NT2/D1 (cell line): ENCODE measurements around the gene TMEM132A.

Source experiments
- DNase-seq: peaks from one replicate; pipeline ENCODE4 v3.0.0-alpha.2; 2011; ENCODE audit warnings: low read depth, low spot score
- H3K27me3 ChIP-seq: 2 replicates; pipeline ENCODE4 v1.6.0; 2011; ENCODE audit warnings: mild to moderate bottlenecking; ENCODE audit not compliant: insufficient read length, insufficient read depth
- H3K36me3 ChIP-seq: 2 replicates; pipeline ENCODE4 v1.6.1; 2011; ENCODE audit warnings: mild to moderate bottlenecking, low read length, mixed read lengths; ENCODE audit not compliant: insufficient read depth, insufficient read length
- H3K4me1 ChIP-seq: 2 replicates; pipeline ENCODE4 v1.5.1; 2011; ENCODE audit not compliant: insufficient read depth, insufficient read length
- H3K4me3 ChIP-seq: 2 replicates; pipeline ENCODE4 v1.5.1; 2011; ENCODE audit warnings: low read depth; ENCODE audit not compliant: insufficient read length
- H3K9ac ChIP-seq: 2 replicates; pipeline ENCODE4 v1.6.0; 2011; ENCODE audit warnings: low read depth; ENCODE audit not compliant: insufficient read length
- H3K9me3 ChIP-seq: 2 replicates; pipeline ENCODE4 v1.5.1; 2011; ENCODE audit warnings: mild to moderate bottlenecking, low read length; ENCODE audit not compliant: insufficient read depth
- SUZ12 ChIP-seq: IDR thresholded peaks from 2 replicates; pipeline ENCODE4 v1.6.1; 2011; ENCODE audit not compliant: insufficient read length, insufficient read depth; ENCODE audit errors: extremely low read depth
- YY1 ChIP-seq: IDR thresholded peaks from 2 replicates; pipeline ENCODE4 v1.6.1; 2011; ENCODE audit not compliant: insufficient read length, insufficient read depth
- ZNF274 ChIP-seq: IDR thresholded peaks from 2 replicates; pipeline ENCODE4 v1.6.1; 2011; ENCODE audit warnings: mild to moderate bottlenecking, low read depth, low read length

The TMEM132A gene, protein sequence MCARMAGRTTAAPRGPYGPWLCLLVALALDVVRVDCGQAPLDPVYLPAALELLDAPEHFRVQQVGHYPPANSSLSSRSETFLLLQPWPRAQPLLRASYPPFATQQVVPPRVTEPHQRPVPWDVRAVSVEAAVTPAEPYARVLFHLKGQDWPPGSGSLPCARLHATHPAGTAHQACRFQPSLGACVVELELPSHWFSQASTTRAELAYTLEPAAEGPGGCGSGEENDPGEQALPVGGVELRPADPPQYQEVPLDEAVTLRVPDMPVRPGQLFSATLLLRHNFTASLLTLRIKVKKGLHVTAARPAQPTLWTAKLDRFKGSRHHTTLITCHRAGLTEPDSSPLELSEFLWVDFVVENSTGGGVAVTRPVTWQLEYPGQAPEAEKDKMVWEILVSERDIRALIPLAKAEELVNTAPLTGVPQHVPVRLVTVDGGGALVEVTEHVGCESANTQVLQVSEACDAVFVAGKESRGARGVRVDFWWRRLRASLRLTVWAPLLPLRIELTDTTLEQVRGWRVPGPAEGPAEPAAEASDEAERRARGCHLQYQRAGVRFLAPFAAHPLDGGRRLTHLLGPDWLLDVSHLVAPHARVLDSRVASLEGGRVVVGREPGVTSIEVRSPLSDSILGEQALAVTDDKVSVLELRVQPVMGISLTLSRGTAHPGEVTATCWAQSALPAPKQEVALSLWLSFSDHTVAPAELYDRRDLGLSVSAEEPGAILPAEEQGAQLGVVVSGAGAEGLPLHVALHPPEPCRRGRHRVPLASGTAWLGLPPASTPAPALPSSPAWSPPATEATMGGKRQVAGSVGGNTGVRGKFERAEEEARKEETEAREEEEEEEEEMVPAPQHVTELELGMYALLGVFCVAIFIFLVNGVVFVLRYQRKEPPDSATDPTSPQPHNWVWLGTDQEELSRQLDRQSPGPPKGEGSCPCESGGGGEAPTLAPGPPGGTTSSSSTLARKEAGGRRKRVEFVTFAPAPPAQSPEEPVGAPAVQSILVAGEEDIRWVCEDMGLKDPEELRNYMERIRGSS

DNA sequence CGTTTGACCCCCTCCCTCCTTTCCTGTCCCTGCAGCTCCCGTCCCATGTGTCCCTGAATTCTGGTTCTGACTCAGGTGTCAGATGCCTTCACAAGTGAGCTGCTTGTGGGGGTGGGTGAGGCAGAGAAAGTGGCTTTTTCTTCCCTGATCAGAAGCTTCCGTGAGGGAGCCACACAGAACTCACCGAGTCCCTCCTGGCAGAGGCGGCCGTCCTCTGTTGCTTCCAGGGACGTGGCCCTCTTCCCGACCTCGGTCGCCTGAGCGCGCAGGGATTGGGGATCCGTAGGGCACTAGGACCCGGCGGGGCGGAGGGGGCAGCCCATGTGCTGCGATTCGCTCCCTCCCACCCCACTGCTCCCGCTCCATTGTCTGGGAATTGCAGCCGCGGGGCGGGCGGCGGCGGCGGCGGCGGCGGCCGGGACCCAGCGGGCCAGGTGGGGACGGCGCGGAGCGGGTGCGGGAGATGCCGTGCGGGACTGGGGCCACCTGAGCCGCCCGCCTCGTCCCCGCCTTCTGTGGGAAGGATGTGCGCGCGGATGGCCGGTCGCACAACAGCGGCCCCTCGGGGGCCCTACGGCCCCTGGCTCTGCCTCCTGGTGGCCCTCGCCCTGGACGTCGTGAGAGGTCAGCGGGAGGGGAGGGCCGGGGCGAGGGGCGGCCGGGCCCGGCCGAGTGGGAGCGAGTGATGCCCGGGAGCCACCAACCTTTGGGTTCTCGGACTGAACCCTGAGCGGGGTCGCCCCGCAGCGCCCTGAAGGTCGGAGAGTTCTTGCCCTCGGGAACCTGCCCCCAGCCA, at the start of gene TMEM132A:
TSS of gene TMEM132A (plus strand) at position 351 of the 796 bp plus-strand sequence. CDS start at position 525, 174 bp downstream.
- peak within 1 kb of the TSS; percentile 94 for H3K9ac ChIP-seq
- no peak for TF ChIP-seq YY1
- TF ChIP-seq SUZ12 = no peak
- TF ChIP-seq ZNF274 = no peak
- peaks cover 7% of the 10 kb centered on the region; the same call in 1 of the 2 replicates for H3K9me3 ChIP-seq
- H3K4me1 ChIP-seq = peaks cover 4% of the 10 kb centered on the region
- DNase-seq = peak; percentile 72
- H3K4me3 ChIP-seq = peak within 1 kb of the TSS; percentile 83
- H3K36me3 ChIP-seq = peaks cover 77% of the 10 kb centered on the region
- H3K27me3 ChIP-seq = no peaks in the 10 kb centered on the region

DNA sequence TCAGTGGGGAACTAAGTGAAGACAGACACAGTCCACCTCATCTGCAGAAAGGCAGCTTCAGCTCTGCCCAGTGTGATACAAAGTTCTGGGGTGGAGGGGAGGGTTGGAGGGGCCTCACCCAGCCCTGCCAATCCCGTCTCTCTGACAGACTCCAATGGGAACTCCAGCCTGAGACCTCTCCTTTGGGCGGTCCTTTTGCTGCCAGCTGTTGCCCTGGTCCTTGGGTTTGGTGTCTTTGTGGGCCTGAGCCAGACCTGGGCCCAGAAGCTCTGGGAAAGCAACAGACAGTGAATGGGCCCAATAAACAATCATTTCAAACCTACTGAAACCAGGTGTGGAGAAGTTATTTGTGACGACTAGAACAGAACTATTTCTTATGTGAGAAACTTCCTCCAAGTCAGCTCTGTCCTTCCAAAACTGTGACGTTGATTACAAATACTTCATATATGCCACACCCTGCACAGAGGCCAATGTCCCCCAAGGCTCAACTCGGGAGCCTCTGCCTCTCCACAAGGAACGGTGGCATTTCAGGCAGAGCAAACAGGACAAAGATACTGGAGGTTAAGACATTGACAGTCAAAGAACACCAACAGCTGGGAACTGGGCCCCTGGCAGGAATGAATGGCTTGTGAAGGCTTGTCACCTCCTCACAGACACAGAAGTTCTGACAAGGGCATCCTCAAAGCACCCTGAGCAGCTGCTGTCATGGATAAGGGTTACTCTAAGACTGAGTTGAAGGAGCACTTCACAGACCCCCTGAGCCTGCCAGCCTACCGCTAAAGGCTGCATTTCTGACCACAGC, 48.7 kb upstream of the TMEM132A start:
- Histone ChIP-seq H3K36me3 (peaks cover 48% of the 10 kb centered on the region), H3K9me3 (no peaks in the 10 kb centered on the region), H3K9ac (no peak overlapping the region), H3K4me3 (no peak overlapping the region), H3K4me1 (peaks cover 16% of the 10 kb centered on the region), H3K27me3 (no peaks in the 10 kb centered on the region)
- TF ChIP-seq YY1 = no peak
- no peak for DNase-seq

DNA sequence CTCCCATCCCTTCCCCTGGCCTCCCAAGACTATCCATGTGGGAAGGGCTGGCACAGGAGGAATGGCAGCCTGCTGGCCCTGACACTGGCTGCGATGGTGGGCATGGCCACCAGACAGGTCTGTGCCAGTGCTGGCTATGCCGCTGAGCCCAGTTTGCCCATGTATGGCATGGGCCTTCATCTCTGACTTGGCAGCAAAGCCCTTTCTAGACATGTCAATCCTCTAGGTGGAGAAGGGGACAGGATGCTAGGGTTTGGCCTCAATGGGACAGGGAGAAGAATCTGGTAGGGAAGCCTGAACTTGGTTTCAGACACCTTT, 48.1 kb upstream of the TMEM132A start:
- Histone ChIP-seq H3K9ac (no peak overlapping the region), H3K4me3 (no peak overlapping the region), H3K36me3 (peaks cover 53% of the 10 kb centered on the region), H3K9me3 (no peaks in the 10 kb centered on the region), H3K4me1 (peaks cover 16% of the 10 kb centered on the region), H3K27me3 (no peaks in the 10 kb centered on the region)
- DNase-seq = no peak
- TF ChIP-seq ZNF274 (no peak), SUZ12 (no peak), YY1 (no peak)

DNA sequence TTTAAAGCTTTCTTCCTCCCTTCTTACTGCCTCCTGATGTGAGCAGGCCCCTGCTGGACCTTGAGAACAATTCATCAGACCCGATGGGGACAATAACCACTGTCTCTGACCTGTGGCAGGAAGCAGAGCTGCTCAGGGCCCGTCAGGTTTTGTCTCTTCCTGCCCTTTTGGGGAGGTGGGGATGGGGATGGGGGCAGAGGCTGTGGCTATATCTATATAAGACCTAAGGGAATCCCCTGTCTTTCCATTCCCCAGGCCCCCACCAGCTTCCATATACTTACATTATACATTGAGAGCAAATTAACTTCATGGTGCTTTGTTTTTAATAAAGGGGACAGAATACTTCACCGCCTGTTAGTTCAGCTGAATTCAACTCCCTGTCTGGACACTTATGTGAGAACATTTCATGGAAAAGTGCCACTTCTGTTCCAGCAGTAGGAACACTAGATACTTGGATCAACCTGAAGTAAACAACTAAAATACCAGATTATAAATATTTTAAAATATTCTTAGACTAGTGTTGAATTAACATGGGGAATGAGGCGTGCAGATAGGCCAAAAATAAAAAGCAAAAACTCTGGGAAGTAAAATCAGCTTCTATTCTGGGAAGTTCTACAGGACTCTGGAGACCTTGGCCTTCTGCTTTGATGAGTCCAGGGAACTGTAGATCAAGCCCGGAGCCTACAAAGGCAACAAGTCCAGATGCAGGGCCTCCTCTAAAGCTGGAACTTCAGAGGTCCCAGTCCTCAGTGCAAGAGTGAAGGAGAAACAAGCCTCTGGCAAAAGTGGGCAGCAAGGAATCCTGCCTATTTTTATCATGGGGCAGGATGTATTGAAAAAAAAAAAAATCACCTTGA, 45.8 kb upstream of the TMEM132A start:
- Histone ChIP-seq H3K9me3 (no peaks in the 10 kb centered on the region), H3K4me3 (no peak overlapping the region), H3K9ac (no peak overlapping the region), H3K4me1 (peaks cover 8% of the 10 kb centered on the region), H3K36me3 (peaks cover 53% of the 10 kb centered on the region), H3K27me3 (no peaks in the 10 kb centered on the region)
- DNase-seq = no peak
- TF ChIP-seq ZNF274 = no peak
- no peak for TF ChIP-seq YY1
- TF ChIP-seq SUZ12 = no peak

DNA sequence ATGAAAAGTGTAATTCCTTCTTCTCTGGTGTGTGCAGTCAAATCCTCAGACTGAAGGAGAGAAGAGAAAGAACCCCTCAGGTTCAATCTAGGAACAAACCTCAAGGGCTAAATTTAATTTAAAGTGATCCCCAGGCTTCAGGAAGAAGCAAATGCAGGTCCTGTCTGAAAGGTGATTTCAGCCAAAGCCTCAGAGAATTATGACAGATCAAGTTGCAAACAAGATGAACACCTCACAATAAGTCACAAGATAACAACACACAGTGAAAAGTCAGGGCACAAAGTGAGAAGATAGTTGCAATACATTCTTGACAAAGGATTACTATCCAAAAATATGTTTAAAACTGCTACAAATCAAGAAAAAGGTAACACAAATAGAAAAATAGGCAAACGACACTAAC, 45.2 kb upstream of the TMEM132A start:
- H3K4me3 ChIP-seq = no peak overlapping the region
- H3K4me1 ChIP-seq = peaks cover 8% of the 10 kb centered on the region
- TF ChIP-seq SUZ12 (no peak), ZNF274 (no peak), YY1 (no peak)
- no peaks in the 10 kb centered on the region for H3K9me3 ChIP-seq
- no peak overlapping the region for H3K9ac ChIP-seq
- peaks cover 53% of the 10 kb centered on the region for H3K36me3 ChIP-seq
- no peak for DNase-seq
- H3K27me3 ChIP-seq = no peaks in the 10 kb centered on the region
